Heart right ventricle (tissue), 16 donors: ENCODE data around the gene SLC25A19. TPM values are rescaled to one million over a fixed set of nuclear protein-coding genes. Genes with fewer than 3 reads are reported as not detected.
A peak's percentile ranks its signal among the peaks of the same experiment; 100 is the strongest.

Source experiments
- ATAC-seq, 8 donors: fragments of 200-7000 bp; cut with Tn5 transposase; one replicate each; pipeline ENCODE4 v1.9.1; 2020; ENCODE audit warnings: mild to moderate bottlenecking in 8 of 8, moderate library complexity in 8 of 8, moderate number of reproducible peaks in 1 of 8
- DNase-seq, 2 donors: peaks; one replicate each; pipeline ENCODE4 v3.0.0-alpha.2; 2020
- H3K27ac ChIP-seq, 10 donors: fragments of 200-600 bp; sonication (generic) in 2 of 10; one replicate each; pipeline versions ENCODE4 v1.5.0 to v1.8.0; 2020 to 2022; ENCODE audit warnings: mild to moderate bottlenecking in 3 of 10
- H3K27me3 ChIP-seq, 7 donors: fragments of 200-600 bp; one replicate each; pipeline ENCODE4 v1.8.0; 2021 to 2022; ENCODE audit warnings: mild to moderate bottlenecking in 2 of 7
- H3K36me3 ChIP-seq, 9 donors: fragments of 200-600 bp; sonication (generic) in 1 of 9; one replicate each; pipeline versions ENCODE4 v1.5.0 to v1.8.0; 2020 to 2022; ENCODE audit warnings: mild to moderate bottlenecking in 2 of 9
- H3K4me1 ChIP-seq, 9 donors: fragments of 200-600 bp; sonication (generic) in 1 of 9; one replicate each; pipeline versions ENCODE4 v1.5.0 to v1.8.0; 2020 to 2022; ENCODE audit warnings: mild to moderate bottlenecking in 4 of 9
- H3K4me3 ChIP-seq, 10 donors: fragments of 200-600 bp; sonication (generic) in 2 of 10; one replicate each; pipeline versions ENCODE4 v1.5.0 to v1.8.0; 2020 to 2022; ENCODE audit warnings: mild to moderate bottlenecking in 7 of 10, moderate library complexity in 2 of 10
- H3K9me3 ChIP-seq, 11 donors: fragments of 200-600 bp in 10 of 11; sonication (generic) in 2 of 11; one replicate each; pipeline versions ENCODE4 v1.5.0 to v1.8.0; 2013 to 2022; ENCODE audit warnings: mild to moderate bottlenecking in 2 of 11, control low read depth in 1 of 11, moderate library complexity in 1 of 11
- WGBS, 2 donors: extraction: QIAGEN DNeasy Blood & Tissue Kit; methylation state at CpG; one replicate each; pipeline ENCODE4 v1.1.7; 2013; ENCODE audit warnings: inconsistent platforms in 1 of 2; 5-methylcytosine and 5-hydroxymethylcytosine counted together
- intact Hi-C, 10 donors: fragments of 100-400 bp; cut with DNase I; formaldehyde crosslinking; loops; one replicate each; pipeline versions ENCODE4 v1.11.1 to v1.14.2; 2022
- long read RNA-seq, 3 donors: library from polyadenylated mRNA; unstranded; transcript quantifications; one replicate each; pipeline ENCODE4 v2.0.0, GENCODE V29; 2020 to 2021
- polyA plus RNA-seq, 2 donors: library from polyadenylated mRNA; stranded (reverse); fragments of 200-250 nt; gene quantifications; one replicate each; pipeline ENCODE4 v1.2.3, GENCODE V29; 2013
- total RNA-seq, 10 donors: library from RNA; stranded (reverse); fragmentation: NEBNext Ultra II Directional in 3 of 10; extraction: Animal tissue kit (Norgen Biotek cat#: 25700) in 3 of 10; gene quantifications; one replicate each; pipeline versions ENCODE4 v1.2.1 to v1.2.4, GENCODE V29; 2021 to 2023
- TF ChIP-seq, protein P1 (sequence below), 9 donors: fragments of 200-600 bp; sonication (generic) in 2 of 9; IDR thresholded peaks; one replicate each; pipeline versions ENCODE4 v1.5.0 to v1.8.0; 2021 to 2022; ENCODE audit warnings: antibody characterized with exemption in 9 of 9, mild to moderate bottlenecking in 5 of 9, moderate library complexity in 1 of 9
- donor health status: Arrhythmogenic right ventricular cardiomyopathy.
- donor health status: ischemic (EF 13 %, LVEDD 7.1; RV severe dilation, severe dysfunction).
- donor health status: healthy with polysubstance abuse.
- donor health status: DM: no; HTN: yes; CAD: no.
- donor health status: DM: no; HTN: no; CAD: no.
- donor health status: ischemic (EF 25% LVEDD 6.9; RV normal size, moderate dysfunction).
- donor health status: ischemic (EF 25% LVEDD 5.7; RV mildly dilated, moderate dysfunction).
- donor health status: healthy.
- donor health status: DM: yes; HTN: yes; CAD: no.
- donor health status: Ischemic cardiomyopathy.
- donor health status: ischemic (EF 35%, LVEDD 5.7; RV mildly dilated, moderate dysfunction).
- donor health status: nonischemic (EF 11% LVEDD 7.7; RV severe dilation, severe dysfunction).
- donor health status: DM: yes; HTN: yes; CAD: no.
- donor health status: PGD.
- donor health status: ischemic (EF 29% LVEDD 5.4; RV normal size, mild dysfunction).
- donor health status: nonischemic (EF 23%, LVEDD 6.1; RV moderate dilation, normal function).

The SLC25A19 gene
- total RNA-seq: 10 to 100 TPM in 6 of 10 donors, 1 to 10 TPM in 4; 6.8 to 19.2 (median 11.3) TPM
- 10 to 100 TPM; 19.7 to 23.2 TPM for polyA plus RNA-seq
- long read RNA-seq, donor 1, transcript SLC25A19-210 (8 exons, 1,554 nt): major isoform, 7 of 16 reads
- long read RNA-seq, donor 1, partial matches to known transcripts: 2 of 16 reads
- long read RNA-seq, donor 1, other reads (novel, unspliced or antisense): 5 of 16 reads
- long read RNA-seq, donor 2, transcript SLC25A19-210 (8 exons, 1,554 nt): major isoform, 5 of 8 reads
- long read RNA-seq, donor 2, partial matches to known transcripts: 1 of 8 reads
- long read RNA-seq, donor 2, other reads (novel, unspliced or antisense): 0 of 8 reads
- long read RNA-seq, donor 3, transcript SLC25A19-204 (8 exons, 1,587 nt): major isoform, 9 of 23 reads
- long read RNA-seq, donor 3, partial matches to known transcripts: 0 of 23 reads
- long read RNA-seq, donor 3, other reads (novel, unspliced or antisense): 10 of 23 reads

GRCh38 chr17:75289115-75289831, at the start of gene SLC25A19:
SLC25A19 (minus strand) TSS chr17:75289433; CDS start chr17:75286764, 2,669 bp downstream.
- intact Hi-C loops: loop anchor here in 2 of 10 donors (1.0 to 2.0 kb wide), 2 partner anchors 18 to 115 kb away; partner anchors contain the start of gene MIF4GD (in 1 of the 2)
- DNase-seq (peak; percentile 98 to 99), ATAC-seq (peak; percentile 98 to 100 (median 99))
- H3K27me3 ChIP-seq: no peaks in the 10 kb centered on the region
- H3K4me3 ChIP-seq: peak within 1 kb of the TSS; percentile 59 to 98 (median 90)
- peaks cover 0 to 42% (median 10%) of the 10 kb centered on the region in 9 donors for H3K4me1 ChIP-seq
- no peaks in the 10 kb centered on the region for H3K9me3 ChIP-seq
- WGBS, 2 donors: 0% methylated on average over 65 of the region's 65 CpGs
- H3K27ac ChIP-seq: peak within 1 kb of the TSS; percentile 46 to 97 (median 90)
- H3K36me3 ChIP-seq: peaks cover 0 to 26% (median 0%) of the 10 kb centered on the region in 9 donors
- TF ChIP-seq, protein P1, sequence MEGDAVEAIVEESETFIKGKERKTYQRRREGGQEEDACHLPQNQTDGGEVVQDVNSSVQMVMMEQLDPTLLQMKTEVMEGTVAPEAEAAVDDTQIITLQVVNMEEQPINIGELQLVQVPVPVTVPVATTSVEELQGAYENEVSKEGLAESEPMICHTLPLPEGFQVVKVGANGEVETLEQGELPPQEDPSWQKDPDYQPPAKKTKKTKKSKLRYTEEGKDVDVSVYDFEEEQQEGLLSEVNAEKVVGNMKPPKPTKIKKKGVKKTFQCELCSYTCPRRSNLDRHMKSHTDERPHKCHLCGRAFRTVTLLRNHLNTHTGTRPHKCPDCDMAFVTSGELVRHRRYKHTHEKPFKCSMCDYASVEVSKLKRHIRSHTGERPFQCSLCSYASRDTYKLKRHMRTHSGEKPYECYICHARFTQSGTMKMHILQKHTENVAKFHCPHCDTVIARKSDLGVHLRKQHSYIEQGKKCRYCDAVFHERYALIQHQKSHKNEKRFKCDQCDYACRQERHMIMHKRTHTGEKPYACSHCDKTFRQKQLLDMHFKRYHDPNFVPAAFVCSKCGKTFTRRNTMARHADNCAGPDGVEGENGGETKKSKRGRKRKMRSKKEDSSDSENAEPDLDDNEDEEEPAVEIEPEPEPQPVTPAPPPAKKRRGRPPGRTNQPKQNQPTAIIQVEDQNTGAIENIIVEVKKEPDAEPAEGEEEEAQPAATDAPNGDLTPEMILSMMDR (IDR thresholded peaks at IDR 0.05): peak in 5 of 9 donors; percentile 16 to 35 (median 28)

- WGBS, 2 donors: 48 to 65% methylated on average over 6 of the region's 6 CpGs
- Histone ChIP-seq H3K9me3 (no peaks in the 10 kb centered on the region), H3K27ac (peak overlapping the region in 6 of 10 donors; percentile 6 to 68 (median 40)), H3K36me3 (peaks cover 0 to 9% (median 0%) of the 10 kb centered on the region in 9 donors), H3K27me3 (no peaks in the 10 kb centered on the region), H3K4me3 (peak overlapping the region in 1 of 10 donors; percentile 1), H3K4me1 (peaks cover 0 to 90% (median 28%) of the 10 kb centered on the region in 9 donors)
- DNase-seq (no peak), ATAC-seq (peak in 2 of 8 donors; percentile 24 to 25)
- TF ChIP-seq, protein P1 (IDR thresholded peaks at IDR 0.05): no peak
- intact Hi-C loops: loop anchor here in 1 of 10 donors (5.0 kb wide), 1 partner anchor 49 kb away; no protein-coding TSS in a partner anchor
Measured at GRCh38 chr17:75338335-75338734, 49.1 kb upstream of the SLC25A19 start.

DNA sequence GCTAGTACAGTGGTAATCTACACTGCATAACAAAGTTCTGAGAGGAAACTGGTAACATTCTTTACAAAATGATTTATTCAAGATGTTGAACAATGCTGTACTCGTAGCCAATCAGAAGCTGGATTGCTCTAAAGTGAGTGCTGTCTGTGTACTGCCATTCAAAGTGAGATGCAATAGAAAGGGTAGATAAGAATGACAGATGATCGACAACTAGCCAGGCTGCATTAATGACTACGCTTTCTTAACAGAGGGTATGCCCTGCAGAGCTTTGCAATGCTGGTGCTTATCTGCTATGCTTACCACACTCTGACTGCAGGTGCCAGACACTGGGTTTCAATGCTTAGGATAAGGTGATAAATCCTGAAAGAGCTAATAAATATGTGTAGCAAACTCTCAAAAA, 46.1 kb upstream of the SLC25A19 start:
- H3K27me3 ChIP-seq: no peaks in the 10 kb centered on the region
- no peaks in the 10 kb centered on the region for H3K9me3 ChIP-seq
- H3K27ac ChIP-seq: no peak overlapping the region
- no peak overlapping the region for H3K4me3 ChIP-seq
- peaks cover 0 to 72% (median 28%) of the 10 kb centered on the region in 9 donors for H3K4me1 ChIP-seq
- H3K36me3 ChIP-seq: peaks cover 0 to 27% (median 0%) of the 10 kb centered on the region in 9 donors
- ATAC-seq: no peak
- intact Hi-C loops: loop anchor here in 1 of 10 donors (5.0 kb wide), 1 partner anchor 52 kb away; no protein-coding TSS in a partner anchor
- DNase-seq: no peak
- 70 to 80% methylated on average over 3 of the region's 3 CpGs for WGBS, 2 donors
- TF ChIP-seq, protein P1 (IDR thresholded peaks at IDR 0.05): no peak

GRCh38 chr17:75334723-75335122, 45.5 kb upstream of the SLC25A19 start:
- peaks cover 0 to 33% (median 0%) of the 10 kb centered on the region in 9 donors for H3K36me3 ChIP-seq
- TF ChIP-seq, protein P1 (IDR thresholded peaks at IDR 0.05): no peak
- H3K4me3 ChIP-seq: no peak overlapping the region
- no peaks in the 10 kb centered on the region for H3K9me3 ChIP-seq
- no peaks in the 10 kb centered on the region for H3K27me3 ChIP-seq
- no peak for DNase-seq
- peaks cover 0 to 66% (median 24%) of the 10 kb centered on the region in 9 donors for H3K4me1 ChIP-seq
- no peak overlapping the region for H3K27ac ChIP-seq
- intact Hi-C loops: loop anchor here in 1 of 10 donors (5.0 kb wide), 1 partner anchor 53 kb away; no protein-coding TSS in a partner anchor
- 97 to 99% methylated on average over 3 of the region's 3 CpGs for WGBS, 2 donors
- ATAC-seq: no peak
